HG02885 (cell line): ENCODE data around the gene CHMP1B.
A peak's percentile ranks its signal among the peaks of the same experiment; 100 is the strongest.
"Not testable (repeated sequence)": the region's sequence is repeated elsewhere in the genome, so short reads cannot be mapped to it uniquely, and the experiment has no call there.

Experiments
- ATAC-seq: cut with Tn5 transposase; IDR thresholded peaks from one replicate; pipeline ENCODE4 v1.9.1; 2021; ENCODE audit warnings: mild to moderate bottlenecking; ENCODE audit not compliant: unreplicated experiment, poor library complexity

CHMP1B gene

GRCh38 chr18:11834772-11835171 is 16.4 kb upstream of the CHMP1B start:
- ATAC-seq: no peak

GRCh38 chr18:11839556-11839955 is 11.7 kb upstream of the CHMP1B start:
- no peak for ATAC-seq

GRCh38 chr18:11840493-11840892 is 10.7 kb upstream of the CHMP1B start:
- ATAC-seq: no peak

GRCh38 chr18:11842562-11842961 is 8.7 kb upstream of the CHMP1B start:
- no peak for ATAC-seq

GRCh38 chr18:11844436-11844835 is 6.8 kb upstream of the CHMP1B start:
- no peak for ATAC-seq

- ATAC-seq: no peak
These were observed 5.6 kb upstream of the CHMP1B start for GRCh38 chr18:11845654-11846053.

- no peak for ATAC-seq
These were observed 3.4 kb upstream of the CHMP1B start for GRCh38 chr18:11847811-11848210.

- ATAC-seq: no peak
These were observed 1.9 kb upstream of the CHMP1B start for GRCh38 chr18:11849279-11849678.

GRCh38 chr18:11849841-11850634 is 1.2 kb upstream of the CHMP1B start:
- no peak for ATAC-seq

- peak; percentile 34 for ATAC-seq
These were observed 430 bp upstream of the CHMP1B start for GRCh38 chr18:11850821-11851145.

- no peak for ATAC-seq
These were observed 659 bp downstream of the CHMP1B start for GRCh38 chr18:11851806-11852337.

- not testable (repeated sequence) for ATAC-seq
These were observed 3.3 kb downstream of the CHMP1B start for GRCh38 chr18:11854554-11854953.

GRCh38 chr18:11857177-11857887 is 6.1 kb downstream of the CHMP1B start:
- ATAC-seq: no peak

GRCh38 chr18:11859282-11859830 is 8.1 kb downstream of the CHMP1B start:
- no peak for ATAC-seq

- ATAC-seq: no peak
These were observed 8.7 kb downstream of the CHMP1B start for GRCh38 chr18:11859903-11860407.

- no peak for ATAC-seq
These were observed 9.6 kb downstream of the CHMP1B start for GRCh38 chr18:11860594-11861450.

GRCh38 chr18:11861583-11862288 is 10.5 kb downstream of the CHMP1B start:
- ATAC-seq: no peak

- ATAC-seq: no peak
These were observed 11.4 kb downstream of the CHMP1B start for GRCh38 chr18:11862468-11863137.

- no peak for ATAC-seq
These were observed 13.3 kb downstream of the CHMP1B start for GRCh38 chr18:11864471-11864870.
